ENCODE data around the gene NR1I3.

GRCh38 chr1:161206411-161207140, 31.4 kb downstream of the NR1I3 start:
- TF ChIP-seq, protein P1, sequence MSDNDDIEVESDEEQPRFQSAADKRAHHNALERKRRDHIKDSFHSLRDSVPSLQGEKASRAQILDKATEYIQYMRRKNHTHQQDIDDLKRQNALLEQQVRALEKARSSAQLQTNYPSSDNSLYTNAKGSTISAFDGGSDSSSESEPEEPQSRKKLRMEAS (IDR thresholded peaks at IDR 0.05; ENCODE audit: low read depth, low read length), result no peak
- TF ChIP-seq CTCF (IDR thresholded peaks at IDR 0.05; ENCODE audit: low read depth, low read length), result no peak
- no peak for TF ChIP-seq MYC (IDR thresholded peaks at IDR 0.05; ENCODE audit: low read depth, low read length)
- no peak for TF ChIP-seq POLR2A (IDR thresholded peaks at IDR 0.05; ENCODE audit: extremely low read depth, insufficient read length)
